Fibroblast of the aortic adventitia (primary cell): ENCODE measurements around the gene PANK4. TPM values are rescaled to one million over a fixed set of nuclear protein-coding genes. Genes with fewer than 3 reads are reported as not detected.

Experiments used
- DNase-seq: peaks from one replicate; pipeline ENCODE4 v3.0.0-alpha.2; 2010; ENCODE audit warnings: low read depth
- H3K4me3 ChIP-seq: 2 replicates; pipeline ENCODE4 v1.5.1; 2011; ENCODE audit warnings: low read depth, mild to moderate bottlenecking, control low read depth, low read length, moderate library complexity
- CTCF ChIP-seq: IDR thresholded peaks from 2 replicates; pipeline ENCODE4 v1.5.1; 2011; ENCODE audit warnings: mild to moderate bottlenecking, low read length, control low read depth, inconsistent platforms; ENCODE audit not compliant: insufficient read depth
- total RNA-seq: library from RNA; depleted of rRNA; stranded (reverse); fragments of >200 nt; gene quantifications from 2 replicates; pipeline ENCODE4 v1.2.3, GENCODE V29; 2012; ENCODE audit warnings: low replicate concordance

The PANK4 gene
- total RNA-seq, 1 donor = 22.8 TPM

GRCh38 chr1:2501820-2502119, 24.6 kb downstream of the PANK4 start:
- no peak for DNase-seq
- no peak for TF ChIP-seq CTCF
- no peak overlapping the region for H3K4me3 ChIP-seq

GRCh38 chr1:2501041-2501819, 25.2 kb downstream of the PANK4 start:
- no peak for TF ChIP-seq CTCF
- no peak for DNase-seq
- no peak overlapping the region for H3K4me3 ChIP-seq

- no peak for TF ChIP-seq CTCF
- no peak overlapping the region for H3K4me3 ChIP-seq
- no peak for DNase-seq
Observed at GRCh38 chr1:2499986-2500596, 26.3 kb downstream of the PANK4 start.

GRCh38 chr1:2499260-2499659, 27.1 kb downstream of the PANK4 start:
- no peak for DNase-seq
- no peak overlapping the region for H3K4me3 ChIP-seq
- no peak for TF ChIP-seq CTCF

- H3K4me3 ChIP-seq = no peak overlapping the region
- no peak for DNase-seq
- no peak for TF ChIP-seq CTCF
Observed at GRCh38 chr1:2498648-2499047, 27.7 kb downstream of the PANK4 start.

GRCh38 chr1:2497891-2498290, 28.5 kb downstream of the PANK4 start:
- DNase-seq = no peak
- no peak for TF ChIP-seq CTCF
- no peak overlapping the region for H3K4me3 ChIP-seq
